Skeletal muscle tissue (tissue), 4 donors: ENCODE data around the gene LARGE1. TPM values are rescaled to one million over a fixed set of nuclear protein-coding genes. Genes with fewer than 3 reads are reported as not detected.

Experiments used
- H3K27ac ChIP-seq: one replicate; pipeline ENCODE4 v1.7.0; 2013; ENCODE audit warnings: mild to moderate bottlenecking, low read depth, low read length, inconsistent platforms
- H3K27me3 ChIP-seq, 3 donors: one replicate each; pipeline ENCODE4 v1.7.0; 2013; ENCODE audit warnings: low read length in 3 of 3; ENCODE audit not compliant: control insufficient read depth in 3 of 3, insufficient read depth in 3 of 3
- H3K36me3 ChIP-seq, 3 donors: one replicate each; pipeline ENCODE4 v1.7.0; 2013; ENCODE audit warnings: low read length in 3 of 3; ENCODE audit not compliant: control insufficient read depth in 3 of 3, insufficient read depth in 3 of 3
- H3K4me1 ChIP-seq, 3 donors: one replicate each; pipeline ENCODE4 v1.7.0; 2013; ENCODE audit warnings: low read length in 3 of 3, mild to moderate bottlenecking in 3 of 3; ENCODE audit not compliant: control insufficient read depth in 3 of 3, insufficient read depth in 3 of 3
- H3K4me3 ChIP-seq, 3 donors: one replicate each; pipeline ENCODE4 v1.7.0; 2013; ENCODE audit warnings: low read length in 3 of 3
- H3K9ac ChIP-seq, 3 donors: one replicate each; pipeline ENCODE4 v1.7.0; 2013; ENCODE audit warnings: low read length in 3 of 3, mild to moderate bottlenecking in 3 of 3, moderate library complexity in 2 of 3, low read depth in 1 of 3
- H3K9me3 ChIP-seq, 3 donors: one replicate each; pipeline ENCODE4 v1.7.0; 2013; ENCODE audit warnings: low read length in 3 of 3; ENCODE audit not compliant: control insufficient read depth in 3 of 3
- total RNA-seq: library from RNA; depleted of rRNA; stranded (reverse); fragments of >200 nt; gene quantifications from one replicate; pipeline ENCODE4 v1.2.3, GENCODE V29; 2014
- donor health status: Osteomylitis.

LARGE1 gene
- total RNA-seq, 1 donor from 2014 or later = 12.5 TPM

DNA sequence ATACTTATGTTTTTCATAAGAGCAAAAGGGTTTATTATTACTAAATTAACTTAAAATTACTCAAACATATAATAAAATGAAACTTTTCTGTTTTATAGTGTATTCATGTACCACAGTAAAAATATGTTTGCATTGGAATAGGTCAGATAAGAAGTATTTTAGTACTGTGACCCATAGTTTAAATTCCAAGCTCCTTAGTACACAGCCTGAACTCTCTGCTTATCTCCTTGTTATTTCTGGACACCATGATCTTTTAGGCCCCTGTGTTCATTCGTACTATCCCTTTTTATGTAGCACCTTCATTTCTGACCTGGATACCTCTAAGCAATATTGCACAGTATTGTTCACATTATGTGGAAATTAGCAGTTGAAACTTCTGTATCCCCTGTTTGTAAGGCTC lies 565.3 kb downstream of the LARGE1 start:
- Histone ChIP-seq H3K36me3 (no peaks in the 10 kb centered on the region), H3K4me3 (no peak overlapping the region), H3K27ac (no peak overlapping the region), H3K9me3 (no peaks in the 10 kb centered on the region), H3K4me1 (no peaks in the 10 kb centered on the region), H3K9ac (no peak overlapping the region), H3K27me3 (no peaks in the 10 kb centered on the region)

DNA sequence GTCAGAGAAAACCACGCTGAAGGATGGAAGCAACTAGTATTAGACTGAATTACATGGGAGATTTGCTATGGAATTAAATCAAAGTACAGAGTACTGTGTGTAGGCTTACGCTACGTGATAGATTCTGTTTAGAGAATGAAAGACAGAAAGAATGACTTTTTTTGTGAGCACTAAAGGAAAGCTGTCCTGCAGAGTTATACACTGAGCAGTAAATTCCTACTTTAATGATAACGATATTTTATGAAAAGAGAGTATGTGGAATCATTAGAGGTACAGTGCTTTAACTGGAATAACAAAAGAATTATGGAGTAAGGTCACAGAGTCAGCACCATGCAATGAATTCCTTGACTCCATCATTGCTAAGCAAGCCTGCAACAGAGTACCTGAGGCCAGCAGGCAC lies 566.8 kb downstream of the LARGE1 start:
- H3K36me3 ChIP-seq = no peaks in the 10 kb centered on the region

DNA sequence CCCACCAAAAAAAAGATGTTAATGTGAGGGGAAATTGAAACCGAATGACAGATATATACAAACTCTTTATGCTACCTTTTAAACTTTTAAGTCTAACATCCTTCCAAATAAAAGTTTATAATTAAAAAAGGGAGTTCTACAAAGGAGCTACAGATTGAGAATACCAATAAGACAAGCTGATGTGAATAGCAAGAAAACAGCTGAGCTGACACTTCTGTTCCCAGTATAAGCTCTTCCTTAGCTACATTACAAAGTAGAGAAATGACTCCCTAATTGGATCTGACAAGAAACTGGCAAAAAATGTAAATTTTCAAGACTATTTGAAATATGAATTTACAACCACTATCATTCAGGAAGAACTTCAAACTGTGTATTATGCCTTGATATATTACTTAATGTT lies 567.5 kb downstream of the LARGE1 start:
- no peaks in the 10 kb centered on the region for H3K27me3 ChIP-seq
- no peak overlapping the region for H3K9ac ChIP-seq
- H3K27ac ChIP-seq = no peak overlapping the region
- no peaks in the 10 kb centered on the region for H3K9me3 ChIP-seq
- H3K36me3 ChIP-seq = no peaks in the 10 kb centered on the region
- H3K4me1 ChIP-seq = no peaks in the 10 kb centered on the region
- H3K4me3 ChIP-seq = no peak overlapping the region

More for the DNA sequence above, 566.8 kb downstream of the LARGE1 start:
- Histone ChIP-seq H3K27me3 (no peaks in the 10 kb centered on the region), H3K9me3 (no peaks in the 10 kb centered on the region), H3K27ac (no peak overlapping the region), H3K4me3 (no peak overlapping the region), H3K4me1 (no peaks in the 10 kb centered on the region), H3K9ac (no peak overlapping the region)

DNA sequence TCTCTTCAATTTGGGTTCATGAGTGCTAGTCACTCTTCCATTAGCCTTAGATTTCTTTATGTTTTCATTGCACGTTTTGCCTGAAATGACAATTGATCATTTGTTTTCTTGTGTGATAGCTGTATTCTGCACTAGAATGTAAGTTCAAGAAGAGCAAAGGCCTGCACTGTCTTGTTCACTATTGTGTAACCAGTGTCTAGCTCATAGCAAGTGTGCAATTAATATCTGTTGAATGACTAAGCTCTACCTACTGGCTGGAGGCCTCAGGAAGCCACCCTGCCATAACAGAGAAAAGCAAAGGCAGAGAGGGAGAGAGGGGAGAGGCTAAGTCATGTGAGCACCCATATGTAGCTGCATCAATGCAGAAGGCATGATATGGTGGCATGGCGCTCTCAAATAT lies 569.3 kb downstream of the LARGE1 start:
- H3K9ac ChIP-seq = no peak overlapping the region
- H3K4me1 ChIP-seq = no peaks in the 10 kb centered on the region
- H3K4me3 ChIP-seq = no peak overlapping the region
- H3K9me3 ChIP-seq = no peaks in the 10 kb centered on the region
- no peaks in the 10 kb centered on the region for H3K36me3 ChIP-seq
- no peak overlapping the region for H3K27ac ChIP-seq
- H3K27me3 ChIP-seq = no peaks in the 10 kb centered on the region

DNA sequence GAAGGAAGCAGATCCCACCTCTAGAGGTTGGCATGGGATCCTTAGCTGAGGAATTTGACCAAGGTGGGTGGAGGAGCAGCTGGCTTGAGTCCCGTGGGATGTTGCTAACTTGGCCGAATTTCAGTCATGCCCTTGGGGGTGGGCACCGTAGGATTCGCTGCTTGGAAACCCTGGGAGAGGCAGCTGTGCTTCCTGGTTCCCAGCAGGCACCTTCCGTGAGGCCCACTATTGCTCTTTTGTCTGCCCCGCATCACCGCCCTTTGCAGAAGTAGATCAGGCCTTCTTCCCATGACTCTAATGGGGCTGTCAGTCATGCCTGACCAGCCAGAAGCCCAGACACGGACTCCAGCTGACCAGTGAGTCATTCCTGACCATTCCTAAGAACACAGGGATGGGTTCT lies 569.8 kb downstream of the LARGE1 start:
- no peaks in the 10 kb centered on the region for H3K4me1 ChIP-seq
- no peak overlapping the region for H3K27ac ChIP-seq
- H3K4me3 ChIP-seq = no peak overlapping the region

DNA sequence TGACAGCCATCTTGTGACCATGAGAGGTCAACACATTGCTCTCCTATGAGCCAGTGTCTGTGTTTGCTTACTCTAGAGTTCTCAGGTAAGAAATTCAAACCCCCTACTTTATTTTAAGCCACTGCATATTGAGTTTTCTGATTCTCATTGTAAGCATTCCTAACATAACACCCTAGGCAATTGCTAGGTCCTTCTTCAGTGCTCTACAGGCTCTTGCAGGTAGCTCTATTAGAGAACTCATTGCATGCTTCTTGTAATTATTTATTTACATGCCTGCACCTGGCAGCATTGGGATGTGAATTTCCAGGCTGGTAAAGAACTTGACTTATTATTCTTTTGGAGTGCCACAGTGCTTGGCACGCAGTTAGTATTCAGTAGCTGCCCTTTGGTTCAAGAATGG lies 573.3 kb downstream of the LARGE1 start:
- no peaks in the 10 kb centered on the region for H3K36me3 ChIP-seq

More for the DNA sequence above, 569.8 kb downstream of the LARGE1 start:
- H3K36me3 ChIP-seq = no peaks in the 10 kb centered on the region
- H3K9me3 ChIP-seq = no peaks in the 10 kb centered on the region
- H3K9ac ChIP-seq = no peak overlapping the region
- no peaks in the 10 kb centered on the region for H3K27me3 ChIP-seq

DNA sequence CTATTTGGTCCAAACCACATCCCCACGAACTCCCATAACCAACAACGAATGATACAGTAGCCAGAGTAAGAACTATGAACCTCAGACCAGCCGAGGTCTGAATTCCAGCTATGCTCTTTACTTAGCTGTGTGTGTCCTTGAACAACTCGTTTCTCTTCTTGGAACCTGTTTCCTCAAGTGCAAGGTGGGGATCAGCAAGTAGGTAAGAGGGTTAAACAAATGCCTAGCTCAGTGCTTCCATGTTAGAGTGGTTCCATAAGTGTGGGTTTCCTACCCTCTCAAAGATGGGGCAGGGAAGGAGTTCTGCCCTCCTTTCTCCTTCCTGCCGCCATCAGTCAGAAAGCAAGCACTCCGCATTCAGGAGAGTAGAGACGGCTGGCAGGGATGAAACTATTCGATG lies 578.7 kb downstream of the LARGE1 start:
- Histone ChIP-seq H3K9ac (no peak overlapping the region), H3K27me3 (no peaks in the 10 kb centered on the region), H3K36me3 (peaks cover 3 to 7% (median 5%) of the 10 kb centered on the region in 3 donors), H3K4me3 (no peak overlapping the region), H3K9me3 (no peaks in the 10 kb centered on the region), H3K4me1 (no peaks in the 10 kb centered on the region), H3K27ac (no peak overlapping the region)

More for the DNA sequence above, 573.3 kb downstream of the LARGE1 start:
- Histone ChIP-seq H3K27me3 (no peaks in the 10 kb centered on the region), H3K4me1 (no peaks in the 10 kb centered on the region), H3K9ac (no peak overlapping the region), H3K27ac (no peak overlapping the region), H3K9me3 (no peaks in the 10 kb centered on the region), H3K4me3 (no peak overlapping the region)

DNA sequence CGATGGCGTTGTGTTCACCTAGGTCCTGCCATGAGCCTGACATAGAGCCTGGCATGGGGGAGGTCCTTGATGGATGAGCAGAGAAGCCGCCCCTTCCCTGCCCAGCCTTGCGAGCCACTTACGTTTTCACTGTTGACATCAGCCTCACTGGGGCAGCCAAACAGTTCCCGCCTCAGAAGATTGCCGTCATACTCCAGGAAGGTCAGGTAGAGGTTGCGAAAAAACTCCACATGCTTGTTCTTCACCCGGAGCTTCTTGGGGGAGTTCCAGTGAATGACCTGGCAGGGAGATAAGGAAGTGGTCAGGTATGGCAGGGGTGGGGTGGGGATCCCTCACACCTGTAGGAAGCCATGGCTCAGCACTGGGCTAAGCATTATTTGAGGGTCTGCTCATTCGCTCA lies 582.8 kb downstream of the LARGE1 start:
- Histone ChIP-seq H3K27me3 (no peaks in the 10 kb centered on the region), H3K9me3 (no peaks in the 10 kb centered on the region), H3K27ac (no peak overlapping the region), H3K4me3 (no peak overlapping the region), H3K36me3 (peaks cover 3 to 13% (median 8%) of the 10 kb centered on the region in 3 donors), H3K9ac (no peak overlapping the region), H3K4me1 (no peaks in the 10 kb centered on the region)

DNA sequence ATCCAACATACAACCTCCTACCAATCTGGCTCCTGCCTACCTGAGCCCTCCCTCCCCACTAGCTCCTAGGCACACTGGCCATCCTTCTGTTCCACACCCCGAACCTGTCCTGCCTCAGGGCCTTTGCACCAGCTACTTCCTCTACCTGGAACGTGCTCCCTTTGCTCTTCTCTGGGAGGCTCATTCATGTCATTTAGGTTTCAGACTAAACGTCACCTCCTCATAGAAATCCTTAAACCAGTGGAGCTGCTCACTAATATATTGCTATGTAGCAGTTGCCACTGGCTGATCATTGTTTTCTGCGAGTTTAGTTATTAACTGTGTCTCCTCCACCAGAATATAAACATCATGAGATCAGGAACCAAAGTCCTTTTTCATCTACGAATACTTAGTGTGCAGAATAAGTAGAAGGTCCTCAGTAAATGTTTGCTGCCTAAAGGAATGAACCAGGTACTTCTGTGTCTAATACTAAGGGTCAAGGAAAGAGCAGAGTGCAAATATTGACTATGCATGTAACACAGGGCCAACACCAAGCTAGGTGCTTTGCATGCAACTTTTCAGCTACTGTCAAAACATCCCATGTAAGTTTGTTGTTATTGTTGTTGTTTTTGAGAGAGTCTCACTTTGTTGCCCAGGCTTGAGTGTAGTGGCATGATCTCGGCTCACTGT lies 584.5 kb downstream of the LARGE1 start:
- Histone ChIP-seq H3K27ac (no peak overlapping the region), H3K9ac (no peak overlapping the region), H3K27me3 (no peaks in the 10 kb centered on the region), H3K36me3 (peaks cover 3 to 13% (median 8%) of the 10 kb centered on the region in 3 donors), H3K4me3 (no peak overlapping the region), H3K9me3 (no peaks in the 10 kb centered on the region), H3K4me1 (no peaks in the 10 kb centered on the region)

DNA sequence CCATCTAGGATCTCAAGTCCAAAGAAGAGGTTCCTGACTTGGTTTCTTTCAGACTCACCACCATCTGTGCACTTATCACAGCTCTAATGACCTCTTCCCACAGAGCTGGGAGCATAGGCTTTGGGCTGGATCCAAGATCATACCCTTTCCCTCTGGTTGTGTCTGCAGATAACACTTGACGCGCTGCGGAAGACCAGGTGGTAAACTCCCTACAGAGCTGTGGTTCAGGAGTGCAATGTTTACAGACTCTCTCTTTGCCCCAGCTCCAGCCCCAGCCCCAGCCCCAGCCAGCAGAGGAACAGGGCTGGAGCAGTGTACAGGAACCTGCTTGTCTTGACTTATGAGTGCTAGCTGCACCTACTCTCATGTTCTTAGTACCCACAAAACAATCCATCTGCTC lies 587.7 kb downstream of the LARGE1 start:
- Histone ChIP-seq H3K9me3 (no peaks in the 10 kb centered on the region), H3K9ac (no peak overlapping the region), H3K36me3 (peaks cover 3 to 13% (median 6%) of the 10 kb centered on the region in 3 donors), H3K27ac (no peak overlapping the region), H3K4me3 (no peak overlapping the region), H3K4me1 (no peaks in the 10 kb centered on the region), H3K27me3 (no peaks in the 10 kb centered on the region)
